Kidney (tissue), 14 donors: Measurements from ENCODE around the gene LAD1. TPM values are rescaled to one million over a fixed set of nuclear protein-coding genes. Genes with fewer than 3 reads are reported as not detected.

Experiments
- DNase-seq, 5 donors: peaks; one replicate each; pipeline ENCODE4 v3.0.0-alpha.2; 2013 to 2020
- FAIRE-seq: peaks from 2 replicates; lab custom pipeline; 2012; peaks lifted over from hg19 to GRCh38; lab: Jason Lieb, UNC
- H3K27ac ChIP-seq, 2 donors: one replicate each; pipeline ENCODE4 v1.7.0; 2013; ENCODE audit warnings: low read depth in 2 of 2, low read length in 2 of 2, inconsistent platforms in 1 of 2
- H3K27me3 ChIP-seq: one replicate; pipeline ENCODE4 v1.7.1; 2013; ENCODE audit warnings: low read length, inconsistent platforms; ENCODE audit not compliant: control insufficient read depth, insufficient read depth
- H3K36me3 ChIP-seq, 3 donors: one replicate each; pipeline versions ENCODE4 v1.7.0 to v1.7.1; 2013; ENCODE audit warnings: low read length in 3 of 3, control low read depth in 1 of 3, inconsistent platforms in 1 of 3; ENCODE audit not compliant: insufficient read depth in 3 of 3, control insufficient read depth in 2 of 3
- H3K4me1 ChIP-seq, 3 donors: one replicate each; pipeline versions ENCODE4 v1.7.0 to v1.7.1; 2013; ENCODE audit warnings: low read length in 3 of 3, inconsistent platforms in 1 of 3, low read depth in 1 of 3; ENCODE audit not compliant: control insufficient read depth in 2 of 3, insufficient read depth in 2 of 3
- H3K4me3 ChIP-seq, 3 donors: one replicate each; pipeline versions ENCODE4 v1.7.0 to v1.8.1; 2013; ENCODE audit warnings: low read length in 3 of 3, control low read depth in 1 of 3, inconsistent platforms in 1 of 3
- H3K9ac ChIP-seq, 3 donors: one replicate each; pipeline versions ENCODE4 v1.7.0 to v1.7.1; 2013; ENCODE audit warnings: low read length in 3 of 3, control low read depth in 1 of 3, inconsistent platforms in 1 of 3
- H3K9me3 ChIP-seq, 3 donors: one replicate each; pipeline versions ENCODE4 v1.7.0 to v1.7.1; 2013; ENCODE audit warnings: low read length in 3 of 3, control low read depth in 1 of 3, inconsistent platforms in 1 of 3; ENCODE audit not compliant: control insufficient read depth in 2 of 3, insufficient read depth in 1 of 3
- intact Hi-C: fragments of 100-400 bp; cut with DNase I; formaldehyde crosslinking; loops from one replicate; pipeline ENCODE4 v1.11.1; 2022
- polyA plus RNA-seq: library from polyadenylated mRNA; stranded (reverse); fragments of 350-450 nt; fragmentation: Illumina TruSeq; extraction: RNeasy Lipid Tissue Mini Kit (QIAGEN cat#74804); gene quantifications from one replicate; pipeline ENCODE4 v1.2.3, GENCODE V29; 2014; ENCODE audit warnings: low read depth, low replicate concordance; ENCODE audit not compliant: insufficient read depth
- total RNA-seq: library from RNA; stranded (reverse); fragmentation: NEBNext Ultra II Directional; extraction: Animal tissue kit (Norgen Biotek cat#: 25700); gene quantifications from one replicate; pipeline ENCODE4 v1.2.1, GENCODE V29; 2021
- TF ChIP-seq, protein P1 (sequence below): IDR thresholded peaks from 3 replicates; pipeline ENCODE4 v1.5.1; 2012; ENCODE audit warnings: mild to moderate bottlenecking, moderate library complexity, borderline replicate concordance; ENCODE audit not compliant: insufficient read depth; ENCODE audit errors: extremely low read depth
- donor health status: control.
- donor health status: control.
- donor health status: control.
- donor health status: control.
- donor health status: control.
- donor health status: DM: yes; HTN: yes; CAD: no.
- donor health status: Normal renal cell carcinoma (clear cell type).

The LAD1 gene
- total and polyA plus RNA-seq, 2 donors from 2014 or later, result 70.7 to 72.6 TPM

GRCh38 chr1:201357211-201357610 lies 41.9 kb downstream of the LAD1 start:
- no peaks in the 10 kb centered on the region for H3K9me3 ChIP-seq
- FAIRE-seq (no peak), DNase-seq (peak in 2 of 5 donors; percentile 18 to 57)
- no peak overlapping the region for H3K4me3 ChIP-seq
- TF ChIP-seq, protein P1, sequence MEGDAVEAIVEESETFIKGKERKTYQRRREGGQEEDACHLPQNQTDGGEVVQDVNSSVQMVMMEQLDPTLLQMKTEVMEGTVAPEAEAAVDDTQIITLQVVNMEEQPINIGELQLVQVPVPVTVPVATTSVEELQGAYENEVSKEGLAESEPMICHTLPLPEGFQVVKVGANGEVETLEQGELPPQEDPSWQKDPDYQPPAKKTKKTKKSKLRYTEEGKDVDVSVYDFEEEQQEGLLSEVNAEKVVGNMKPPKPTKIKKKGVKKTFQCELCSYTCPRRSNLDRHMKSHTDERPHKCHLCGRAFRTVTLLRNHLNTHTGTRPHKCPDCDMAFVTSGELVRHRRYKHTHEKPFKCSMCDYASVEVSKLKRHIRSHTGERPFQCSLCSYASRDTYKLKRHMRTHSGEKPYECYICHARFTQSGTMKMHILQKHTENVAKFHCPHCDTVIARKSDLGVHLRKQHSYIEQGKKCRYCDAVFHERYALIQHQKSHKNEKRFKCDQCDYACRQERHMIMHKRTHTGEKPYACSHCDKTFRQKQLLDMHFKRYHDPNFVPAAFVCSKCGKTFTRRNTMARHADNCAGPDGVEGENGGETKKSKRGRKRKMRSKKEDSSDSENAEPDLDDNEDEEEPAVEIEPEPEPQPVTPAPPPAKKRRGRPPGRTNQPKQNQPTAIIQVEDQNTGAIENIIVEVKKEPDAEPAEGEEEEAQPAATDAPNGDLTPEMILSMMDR, result no peak
- H3K27me3 ChIP-seq, result no peaks in the 10 kb centered on the region
- H3K4me1 ChIP-seq, result peaks cover 0 to 3% (median 0%) of the 10 kb centered on the region in 3 donors
- H3K36me3 ChIP-seq, result no peaks in the 10 kb centered on the region
- intact Hi-C loops, result no loop called here
- H3K9ac ChIP-seq, result no peak overlapping the region
- no peak overlapping the region for H3K27ac ChIP-seq

- Histone ChIP-seq H3K9ac (no peak overlapping the region), H3K4me1 (peaks cover 0 to 3% (median 0%) of the 10 kb centered on the region in 3 donors), H3K4me3 (no peak overlapping the region), H3K27me3 (no peaks in the 10 kb centered on the region), H3K36me3 (no peaks in the 10 kb centered on the region), H3K9me3 (no peaks in the 10 kb centered on the region), H3K27ac (no peak overlapping the region)
- FAIRE-seq (no peak), DNase-seq (peak in 1 of 5 donors; percentile 39)
- TF ChIP-seq, protein P1, result no peak
- intact Hi-C loops, result no loop called here
Observed at GRCh38 chr1:201356701-201357100, 42.4 kb downstream of the LAD1 start.

DNA sequence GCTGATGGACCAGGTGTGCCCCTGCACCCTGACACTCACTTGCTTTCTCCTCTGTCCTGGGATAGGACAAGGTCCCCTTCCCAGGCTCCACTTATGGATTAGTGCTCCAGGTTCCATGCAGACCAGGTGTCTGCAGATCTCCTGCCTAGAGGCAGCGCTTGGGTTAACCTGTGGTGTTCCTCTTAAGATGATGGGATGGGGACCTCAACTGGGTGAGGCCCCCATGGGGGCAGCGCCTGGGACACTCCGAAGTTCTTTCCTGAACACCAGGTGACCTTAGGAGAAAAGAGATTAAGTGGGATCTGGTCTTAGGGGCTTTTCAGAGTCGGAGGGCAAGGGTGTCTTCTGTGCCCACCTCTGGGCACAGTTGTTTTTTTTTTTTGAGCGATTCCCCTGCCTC lies 42.9 kb downstream of the LAD1 start:
- H3K9me3 ChIP-seq, result no peaks in the 10 kb centered on the region
- FAIRE-seq, result no peak
- H3K9ac ChIP-seq, result no peak overlapping the region
- H3K27ac ChIP-seq, result no peak overlapping the region
- H3K36me3 ChIP-seq, result no peaks in the 10 kb centered on the region
- no peaks in the 10 kb centered on the region for H3K27me3 ChIP-seq
- intact Hi-C loops, result no loop called here
- TF ChIP-seq, protein P1, result no peak
- H3K4me1 ChIP-seq, result peaks cover 0 to 3% (median 0%) of the 10 kb centered on the region in 3 donors
- DNase-seq, result peak in 1 of 5 donors; percentile 31
- no peak overlapping the region for H3K4me3 ChIP-seq

DNA sequence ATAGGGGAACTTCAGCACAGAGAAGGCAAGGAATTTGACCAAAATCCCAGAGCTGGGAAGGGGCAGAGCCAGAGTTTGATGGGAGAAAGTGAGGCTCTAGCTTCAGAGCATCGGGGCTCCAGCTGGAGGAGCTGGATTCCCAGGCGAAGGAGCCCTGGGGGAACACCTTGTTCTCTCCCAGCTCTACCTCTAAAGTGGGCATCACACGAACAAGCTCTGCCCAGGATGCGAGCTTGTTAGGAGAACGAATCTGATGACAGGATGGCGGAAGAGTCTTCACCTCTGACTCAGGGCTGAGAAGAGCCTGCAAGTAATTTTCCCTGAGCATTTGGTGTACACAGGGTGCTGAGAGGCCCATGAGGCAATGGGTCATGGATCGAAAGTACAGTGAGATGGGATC lies 43.7 kb downstream of the LAD1 start:
- TF ChIP-seq, protein P1, result no peak
- intact Hi-C loops, result no loop called here
- FAIRE-seq (no peak), DNase-seq (peak in 1 of 5 donors; percentile 26)
- Histone ChIP-seq H3K36me3 (no peaks in the 10 kb centered on the region), H3K27me3 (no peaks in the 10 kb centered on the region), H3K27ac (no peak overlapping the region), H3K9me3 (no peaks in the 10 kb centered on the region), H3K4me3 (no peak overlapping the region), H3K9ac (no peak overlapping the region), H3K4me1 (peaks cover 0 to 3% (median 0%) of the 10 kb centered on the region in 3 donors)
